ENCODE results near the gene VCP.

Gene VCP

GRCh38 chr9:35114113-35114839 lies 41.9 kb upstream of the VCP start:
- no peak for TF ChIP-seq CTCF (IDR thresholded peaks at IDR 0.05; ENCODE audit: low read depth, low read length)
- peak overlapping the region; percentile 68 for H3K4me3 ChIP-seq (ENCODE audit: low read depth, low read length)
- no peaks in the 10 kb centered on the region for H3K9me3 ChIP-seq
- H3K27me3 ChIP-seq = no peaks in the 10 kb centered on the region
- H3K36me3 ChIP-seq = no peaks in the 10 kb centered on the region
- peak; percentile 88 for DNase-seq
- peaks cover 16% of the 10 kb centered on the region for H3K4me1 ChIP-seq

GRCh38 chr9:35112257-35113020 lies 40.0 kb upstream of the VCP start:
- peaks cover 16% of the 10 kb centered on the region for H3K4me1 ChIP-seq

GRCh38 chr9:35111001-35111933 lies 38.8 kb upstream of the VCP start:
- no peaks in the 10 kb centered on the region for H3K27me3 ChIP-seq
- H3K36me3 ChIP-seq = no peaks in the 10 kb centered on the region
- peak; percentile 98 for DNase-seq
- H3K4me3 ChIP-seq (ENCODE audit: low read depth, low read length) = peak overlapping the region; percentile 64
- H3K9me3 ChIP-seq = no peaks in the 10 kb centered on the region
- H3K4me1 ChIP-seq = peaks cover 16% of the 10 kb centered on the region
- no peak for TF ChIP-seq CTCF (IDR thresholded peaks at IDR 0.05; ENCODE audit: low read depth, low read length)

More at GRCh38 chr9:35112257-35113020, 40.0 kb upstream of the VCP start:
- Histone ChIP-seq H3K4me3 (ENCODE audit: low read depth, low read length) (no peak overlapping the region), H3K27me3 (no peaks in the 10 kb centered on the region), H3K36me3 (no peaks in the 10 kb centered on the region), H3K9me3 (no peaks in the 10 kb centered on the region)
- no peak for TF ChIP-seq CTCF (IDR thresholded peaks at IDR 0.05; ENCODE audit: low read depth, low read length)
- DNase-seq = no peak

- no peak overlapping the region for H3K4me3 ChIP-seq (ENCODE audit: low read depth, low read length)
- H3K36me3 ChIP-seq = no peaks in the 10 kb centered on the region
- H3K9me3 ChIP-seq = no peaks in the 10 kb centered on the region
- peaks cover 16% of the 10 kb centered on the region for H3K4me1 ChIP-seq
- H3K27me3 ChIP-seq = no peaks in the 10 kb centered on the region
- no peak for TF ChIP-seq CTCF (IDR thresholded peaks at IDR 0.05; ENCODE audit: low read depth, low read length)
- no peak for DNase-seq
Observed at GRCh38 chr9:35110327-35110761, 37.9 kb upstream of the VCP start.

GRCh38 chr9:35108946-35109575 lies 36.6 kb upstream of the VCP start:
- peaks cover 8% of the 10 kb centered on the region for H3K4me1 ChIP-seq
- no peaks in the 10 kb centered on the region for H3K36me3 ChIP-seq
- no peaks in the 10 kb centered on the region for H3K9me3 ChIP-seq
- no peak overlapping the region for H3K4me3 ChIP-seq (ENCODE audit: low read depth, low read length)
- H3K27me3 ChIP-seq = no peaks in the 10 kb centered on the region
- no peak for TF ChIP-seq CTCF (IDR thresholded peaks at IDR 0.05; ENCODE audit: low read depth, low read length)
- no peak for DNase-seq

All from BE2C (cell line).